GM23338 (cell line): ENCODE measurements around the gene TMEM165. TPM values are rescaled to one million over a fixed set of nuclear protein-coding genes. Genes with fewer than 3 reads are reported as not detected.

ENCODE experiments used
- ATAC-seq: fragments of 200-7000 bp; cut with Tn5 transposase; 3 replicates; pipeline ENCODE4 v1.9.1; 2020
- DNase-seq: peaks from one replicate; pipeline ENCODE4 v3.0.0-alpha.2; 2015; ENCODE audit warnings: low spot score
- H2AFZ ChIP-seq: fragments of 200-600 bp; sonication (generic); 2 replicates; pipeline ENCODE4 v1.8.0; 2016; ENCODE audit warnings: antibody characterized with exemption, mild to moderate bottlenecking, moderate library complexity
- H3F3A ChIP-seq: fragments of 200-600 bp; sonication (generic); replicated peaks from 2 replicates; pipeline ENCODE4 v1.8.0; 2017; ENCODE audit warnings: antibody characterized with exemption, mixed run types, low read depth
- H3K27ac ChIP-seq: fragments of 200-600 bp; sonication (generic); 2 replicates; pipeline ENCODE4 v1.6.1; 2016; ENCODE audit warnings: low read depth
- H3K27me3 ChIP-seq: fragments of 200-600 bp; sonication (generic); 2 replicates; pipeline ENCODE4 v1.8.0; 2016; ENCODE audit warnings: mild to moderate bottlenecking, mixed run types, moderate library complexity; ENCODE audit not compliant: insufficient read depth
- H3K36me3 ChIP-seq: fragments of 200-600 bp; sonication (generic); 2 replicates; pipeline ENCODE4 v1.8.0; 2016; ENCODE audit warnings: mild to moderate bottlenecking; ENCODE audit not compliant: insufficient read depth
- H3K4me1 ChIP-seq: fragments of 200-600 bp; sonication (generic); 2 replicates; pipeline ENCODE4 v1.8.0; 2016; ENCODE audit warnings: mild to moderate bottlenecking, moderate library complexity; ENCODE audit not compliant: insufficient read depth
- H3K4me2 ChIP-seq: fragments of 200-600 bp; sonication (generic); 2 replicates; pipeline ENCODE4 v1.7.1; 2017; ENCODE audit warnings: mixed run types
- H3K4me3 ChIP-seq: fragments of 200-600 bp; sonication (generic); 2 replicates; pipeline ENCODE4 v1.6.1; 2016; ENCODE audit warnings: mixed run types
- H3K79me2 ChIP-seq: fragments of 200-600 bp; sonication (generic); replicated peaks from 2 replicates; pipeline ENCODE4 v1.8.0; 2017; ENCODE audit warnings: mild to moderate bottlenecking; ENCODE audit not compliant: insufficient read depth
- H3K9me2 ChIP-seq: fragments of 200-600 bp; sonication (generic); 2 replicates; pipeline ENCODE4 v1.8.0; 2017; ENCODE audit not compliant: insufficient read depth
- H4K20me1 ChIP-seq: fragments of 200-600 bp; sonication (generic); replicated peaks from 2 replicates; pipeline ENCODE4 v1.8.0; 2017; ENCODE audit warnings: mild to moderate bottlenecking; ENCODE audit not compliant: insufficient read depth
- H3K27ac Mint-ChIP-seq: 2 replicates; pipeline ENCODE4 v1.8.0; 2020; ENCODE audit warnings: inconsistent platforms, mild to moderate bottlenecking, moderate library complexity, mixed read lengths
- H3K27me3 Mint-ChIP-seq: 3 replicates; pipeline ENCODE4 v1.8.0; 2022; ENCODE audit warnings: low read depth, mild to moderate bottlenecking, moderate library complexity, mixed read lengths, inconsistent platforms; ENCODE audit not compliant: insufficient read depth, poor library complexity
- H3K36me3 Mint-ChIP-seq: 3 replicates; pipeline ENCODE4 v1.8.0; 2021; ENCODE audit warnings: low read depth, mild to moderate bottlenecking, inconsistent platforms, moderate library complexity, mixed read lengths
- H3K4me1 Mint-ChIP-seq: 3 replicates; pipeline ENCODE4 v1.8.0; 2020; ENCODE audit warnings: mild to moderate bottlenecking, inconsistent platforms, mixed read lengths
- H3K4me3 Mint-ChIP-seq: 3 replicates; pipeline ENCODE4 v1.8.0; 2021; ENCODE audit warnings: moderate library complexity, mild to moderate bottlenecking, inconsistent platforms, mixed read lengths
- H3K9me3 Mint-ChIP-seq: 3 replicates; pipeline ENCODE4 v1.8.0; 2020; ENCODE audit warnings: moderate library complexity, mild to moderate bottlenecking, inconsistent platforms, mixed read lengths
- CREB1 ChIP-seq: fragments of 250-450 bp; sonication (Bioruptor Pico); IDR thresholded peaks from 2 replicates; pipeline ENCODE4 v1.5.0; 2020; ENCODE audit warnings: low read depth, mild to moderate bottlenecking, moderate library complexity
- EZH2phosphoT487 ChIP-seq: fragments of 200-600 bp; sonication (generic); IDR thresholded peaks from one replicate; pipeline ENCODE4 v1.8.1; 2018; ENCODE audit warnings: antibody characterized with exemption; ENCODE audit not compliant: unreplicated experiment
- JUNB ChIP-seq: IDR thresholded peaks from one replicate; pipeline ENCODE4 v1.6.1; 2016; ENCODE audit warnings: antibody characterized with exemption; ENCODE audit not compliant: unreplicated experiment
- POLR2AphosphoS5 ChIP-seq: IDR thresholded peaks from 2 replicates; pipeline ENCODE4 v1.6.1; 2016; ENCODE audit warnings: antibody characterized with exemption, low read depth
- ZNF114 ChIP-seq: fragments of 250-450 bp; sonication (Bioruptor Pico); IDR thresholded peaks from 2 replicates; pipeline ENCODE4 v1.5.0; 2020; ENCODE audit warnings: mild to moderate bottlenecking, moderate library complexity
- ZNF331 ChIP-seq: fragments of 250-450 bp; sonication (Bioruptor Pico); IDR thresholded peaks from 2 replicates; pipeline ENCODE4 v1.5.0; 2020; ENCODE audit warnings: low read depth, mild to moderate bottlenecking, moderate library complexity
- ZNF462 ChIP-seq: fragments of 250-450 bp; sonication (Bioruptor Pico); IDR thresholded peaks from 2 replicates; pipeline ENCODE4 v1.5.0; 2020; ENCODE audit warnings: mild to moderate bottlenecking, moderate library complexity
- polyA plus RNA-seq: library from polyadenylated mRNA; unstranded; fragments of >200 nt; fragmentation: Nextera tagmentation; extraction: Ambion mirVana; gene quantifications from 2 replicates; pipeline ENCODE4 v1.2.1, GENCODE V29; 2016
- total RNA-seq: library from RNA; depleted of rRNA; stranded (reverse); fragments of >200 nt; shearing (Covaris generic); gene quantifications from 2 replicates; pipeline ENCODE4 v1.2.3, GENCODE V29; 2014
- TF ChIP-seq, protein P1 (sequence below): IDR thresholded peaks from one replicate; pipeline ENCODE4 v1.6.1; 2018; ENCODE audit warnings: antibody characterized with exemption; ENCODE audit not compliant: unreplicated experiment

Gene TMEM165
- total and polyA plus RNA-seq, 2 experiments from 2014 or later, result 125 to 171 TPM

DNA sequence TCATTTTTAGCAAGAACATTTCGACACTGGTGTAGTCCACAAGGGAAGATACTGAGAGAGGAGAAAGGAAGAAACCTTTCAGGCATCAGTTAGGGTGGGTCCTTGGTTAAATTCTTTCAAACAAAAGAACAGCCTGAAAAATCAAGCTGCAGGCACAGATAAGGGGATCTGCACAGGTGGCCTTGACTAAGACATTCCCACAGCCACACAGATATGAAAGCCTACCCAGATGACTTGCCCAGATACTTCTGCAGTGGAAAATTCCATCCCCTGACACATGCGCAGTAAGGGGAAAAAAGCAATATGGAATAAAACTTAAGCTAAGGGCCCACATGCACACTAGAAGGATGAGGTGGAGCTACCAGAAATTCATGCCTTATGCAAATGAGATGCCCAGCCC, 8.9 kb upstream of the TMEM165 start:
- Mint-ChIP-seq H3K4me3 (no peak overlapping the region), H3K27ac (no peak overlapping the region), H3K4me1 (peaks cover 14% of the 10 kb centered on the region), H3K27me3 (peaks cover 8% of the 10 kb centered on the region), H3K36me3 (no peaks in the 10 kb centered on the region), H3K9me3 (no peaks in the 10 kb centered on the region)
- H3K27ac ChIP-seq, result no peak overlapping the region
- H3K36me3 ChIP-seq, result no peaks in the 10 kb centered on the region
- no peaks in the 10 kb centered on the region for H3K27me3 ChIP-seq
- no peaks in the 10 kb centered on the region for H3K9me2 ChIP-seq
- no peak for TF ChIP-seq ZNF331
- no peak for TF ChIP-seq ZNF462 (CRISPR knock-in tag)
- TF ChIP-seq JUNB, result no peak
- TF ChIP-seq CREB1 (CRISPR knock-in tag), result no peak
- TF ChIP-seq, protein P1, sequence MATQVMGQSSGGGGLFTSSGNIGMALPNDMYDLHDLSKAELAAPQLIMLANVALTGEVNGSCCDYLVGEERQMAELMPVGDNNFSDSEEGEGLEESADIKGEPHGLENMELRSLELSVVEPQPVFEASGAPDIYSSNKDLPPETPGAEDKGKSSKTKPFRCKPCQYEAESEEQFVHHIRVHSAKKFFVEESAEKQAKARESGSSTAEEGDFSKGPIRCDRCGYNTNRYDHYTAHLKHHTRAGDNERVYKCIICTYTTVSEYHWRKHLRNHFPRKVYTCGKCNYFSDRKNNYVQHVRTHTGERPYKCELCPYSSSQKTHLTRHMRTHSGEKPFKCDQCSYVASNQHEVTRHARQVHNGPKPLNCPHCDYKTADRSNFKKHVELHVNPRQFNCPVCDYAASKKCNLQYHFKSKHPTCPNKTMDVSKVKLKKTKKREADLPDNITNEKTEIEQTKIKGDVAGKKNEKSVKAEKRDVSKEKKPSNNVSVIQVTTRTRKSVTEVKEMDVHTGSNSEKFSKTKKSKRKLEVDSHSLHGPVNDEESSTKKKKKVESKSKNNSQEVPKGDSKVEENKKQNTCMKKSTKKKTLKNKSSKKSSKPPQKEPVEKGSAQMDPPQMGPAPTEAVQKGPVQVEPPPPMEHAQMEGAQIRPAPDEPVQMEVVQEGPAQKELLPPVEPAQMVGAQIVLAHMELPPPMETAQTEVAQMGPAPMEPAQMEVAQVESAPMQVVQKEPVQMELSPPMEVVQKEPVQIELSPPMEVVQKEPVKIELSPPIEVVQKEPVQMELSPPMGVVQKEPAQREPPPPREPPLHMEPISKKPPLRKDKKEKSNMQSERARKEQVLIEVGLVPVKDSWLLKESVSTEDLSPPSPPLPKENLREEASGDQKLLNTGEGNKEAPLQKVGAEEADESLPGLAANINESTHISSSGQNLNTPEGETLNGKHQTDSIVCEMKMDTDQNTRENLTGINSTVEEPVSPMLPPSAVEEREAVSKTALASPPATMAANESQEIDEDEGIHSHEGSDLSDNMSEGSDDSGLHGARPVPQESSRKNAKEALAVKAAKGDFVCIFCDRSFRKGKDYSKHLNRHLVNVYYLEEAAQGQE, result no peak
- no peak for TF ChIP-seq EZH2phosphoT487
- TF ChIP-seq ZNF114 (CRISPR knock-in tag), result no peak
- TF ChIP-seq POLR2AphosphoS5, result no peak
- no peak overlapping the region for H3K4me3 ChIP-seq
- H3K4me2 ChIP-seq, result no peak overlapping the region
- no peaks in the 10 kb centered on the region for H3K79me2 ChIP-seq
- no peak overlapping the region for H2AFZ ChIP-seq
- no peaks in the 10 kb centered on the region for H4K20me1 ChIP-seq
- H3K4me1 ChIP-seq, result no peaks in the 10 kb centered on the region
- ATAC-seq (no peak), DNase-seq (no peak)
- H3F3A ChIP-seq, result no peaks in the 10 kb centered on the region
